Transverse colon (tissue), 3 donors: ENCODE measurements around the gene TMEM238L.

Source experiments
- POLR2A ChIP-seq: fragments of 450-650 bp; IDR thresholded peaks from one replicate; pipeline ENCODE4 v1.6.1; 2016; ENCODE audit warnings: antibody characterized with exemption, mild to moderate bottlenecking, moderate library complexity
- TF ChIP-seq, protein P1 (sequence below), 5 experiments: fragments of 200-600 bp in 3 of 5; fragments of 450-650 bp in 2 of 5; sonication (generic) in 3 of 5; IDR thresholded peaks; 1 replicate in 2 of 5; 2 replicates in 3 of 5; pipeline ENCODE4 v1.5.1; 2016 to 2017; ENCODE audit warnings: antibody characterized with exemption in 5 of 5, inconsistent platforms in 3 of 5, mild to moderate bottlenecking in 2 of 5, moderate library complexity in 1 of 5

DNA sequence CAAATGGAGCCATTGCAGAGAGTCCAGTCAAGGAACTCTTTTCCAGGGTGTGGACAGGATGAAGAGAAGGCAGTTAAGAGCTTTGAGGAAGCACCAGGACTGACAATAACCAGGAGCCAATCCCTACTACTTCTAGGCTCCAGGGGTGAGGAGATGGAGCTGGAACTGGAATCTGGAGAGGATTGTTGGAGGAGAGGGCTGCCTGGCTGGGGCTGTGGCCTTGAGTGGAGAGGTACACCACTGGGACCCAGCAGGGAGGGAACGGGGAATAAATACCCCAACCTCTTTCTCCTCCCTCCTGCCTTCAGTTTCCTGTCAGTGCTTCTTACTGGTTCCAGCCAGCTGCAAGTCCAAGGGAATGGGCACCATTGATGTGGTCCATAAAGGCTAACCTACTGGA, 41.9 kb downstream of the TMEM238L start:
- TF ChIP-seq, protein P1, sequence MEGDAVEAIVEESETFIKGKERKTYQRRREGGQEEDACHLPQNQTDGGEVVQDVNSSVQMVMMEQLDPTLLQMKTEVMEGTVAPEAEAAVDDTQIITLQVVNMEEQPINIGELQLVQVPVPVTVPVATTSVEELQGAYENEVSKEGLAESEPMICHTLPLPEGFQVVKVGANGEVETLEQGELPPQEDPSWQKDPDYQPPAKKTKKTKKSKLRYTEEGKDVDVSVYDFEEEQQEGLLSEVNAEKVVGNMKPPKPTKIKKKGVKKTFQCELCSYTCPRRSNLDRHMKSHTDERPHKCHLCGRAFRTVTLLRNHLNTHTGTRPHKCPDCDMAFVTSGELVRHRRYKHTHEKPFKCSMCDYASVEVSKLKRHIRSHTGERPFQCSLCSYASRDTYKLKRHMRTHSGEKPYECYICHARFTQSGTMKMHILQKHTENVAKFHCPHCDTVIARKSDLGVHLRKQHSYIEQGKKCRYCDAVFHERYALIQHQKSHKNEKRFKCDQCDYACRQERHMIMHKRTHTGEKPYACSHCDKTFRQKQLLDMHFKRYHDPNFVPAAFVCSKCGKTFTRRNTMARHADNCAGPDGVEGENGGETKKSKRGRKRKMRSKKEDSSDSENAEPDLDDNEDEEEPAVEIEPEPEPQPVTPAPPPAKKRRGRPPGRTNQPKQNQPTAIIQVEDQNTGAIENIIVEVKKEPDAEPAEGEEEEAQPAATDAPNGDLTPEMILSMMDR (IDR thresholded peaks at IDR 0.05) = no peak
- TF ChIP-seq POLR2A = no peak
